HepG2 (cell line): Measurements from ENCODE around the gene GRB2. TPM values are rescaled to one million over a fixed set of nuclear protein-coding genes. Genes with fewer than 3 reads are reported as not detected.

Source experiments
- ATF7 ChIP-seq, 2 experiments: fragments of 450-650 bp in 1 of 2; sonication (generic) in 1 of 2; formaldehyde crosslinking in 1 of 2; IDR thresholded peaks; 2 replicates each; pipeline versions ENCODE4 v1.4.0 to v1.6.1; 2016 to 2020; ENCODE audit warnings: antibody characterized with exemption in 1 of 2, mild to moderate bottlenecking in 1 of 2, missing genetic modification reagents in 1 of 2
- DNMT1 ChIP-seq: sonication (generic); formaldehyde crosslinking; IDR thresholded peaks from 2 replicates; pipeline ENCODE4 v1.5.1; 2020; ENCODE audit warnings: mild to moderate bottlenecking, missing genetic modification reagents
- HNF4G ChIP-seq, 2 experiments: sonication (generic) in 1 of 2; formaldehyde crosslinking in 1 of 2; IDR thresholded peaks; 2 replicates each; pipeline versions ENCODE4 v1.4.0 to v1.6.1; 2011 to 2020; ENCODE audit warnings: borderline replicate concordance in 2 of 2, low read depth in 2 of 2, mild to moderate bottlenecking in 2 of 2, low read length in 1 of 2, missing genetic modification reagents in 1 of 2, moderate library complexity in 1 of 2
- SKIL ChIP-seq: sonication (generic); formaldehyde crosslinking; IDR thresholded peaks from 2 replicates; pipeline ENCODE4 v1.8.0; 2022; ENCODE audit warnings: missing genetic modification reagents, mild to moderate bottlenecking, moderate library complexity, borderline replicate concordance
- SP5 ChIP-seq: IDR thresholded peaks from 2 replicates; pipeline ENCODE4 v1.6.1; 2016; ENCODE audit warnings: low read depth, borderline replicate concordance
- STAG1 ChIP-seq: sonication (generic); formaldehyde crosslinking; IDR thresholded peaks from 2 replicates; pipeline ENCODE4 v1.4.0; 2020; ENCODE audit warnings: missing genetic modification reagents
- ZBTB46 ChIP-seq: sonication (generic); formaldehyde crosslinking; IDR thresholded peaks from 2 replicates; pipeline ENCODE4 v1.4.0; 2020; ENCODE audit warnings: mild to moderate bottlenecking, missing genetic modification reagents, borderline replicate concordance
- ZNF234 ChIP-seq: sonication (generic); formaldehyde crosslinking; conservative IDR thresholded peaks from 2 replicates; pipeline ENCODE4 v1.5.1; 2020; ENCODE audit warnings: mild to moderate bottlenecking, missing genetic modification reagents
- ZNF275 ChIP-seq: sonication (generic); formaldehyde crosslinking; IDR thresholded peaks from 2 replicates; pipeline ENCODE4 v1.8.0; 2022; ENCODE audit warnings: missing genetic modification reagents, mild to moderate bottlenecking, inconsistent platforms, borderline replicate concordance
- ZNF451 ChIP-seq: sonication (generic); formaldehyde crosslinking; IDR thresholded peaks from 2 replicates; pipeline ENCODE4 v1.5.0; 2020; ENCODE audit warnings: mild to moderate bottlenecking, missing genetic modification reagents
- ZNF670 ChIP-seq: sonication (generic); formaldehyde crosslinking; IDR thresholded peaks from 2 replicates; pipeline ENCODE4 v1.8.0; 2022; ENCODE audit warnings: mild to moderate bottlenecking, missing genetic modification reagents, borderline replicate concordance
- ZNF740 ChIP-seq: sonication (generic); formaldehyde crosslinking; IDR thresholded peaks from 2 replicates; pipeline ENCODE4 v1.4.0; 2020; ENCODE audit warnings: missing genetic modification reagents
- ZNF761 ChIP-seq: sonication (generic); formaldehyde crosslinking; conservative IDR thresholded peaks from 2 replicates; pipeline ENCODE4 v1.4.0; 2020; ENCODE audit warnings: mild to moderate bottlenecking, missing genetic modification reagents
- ZNF766 ChIP-seq: sonication (generic); formaldehyde crosslinking; IDR thresholded peaks from 2 replicates; pipeline ENCODE4 v1.5.0; 2020; ENCODE audit warnings: missing genetic modification reagents, borderline replicate concordance
- polyA plus RNA-seq, 8 experiments: library from polyadenylated mRNA; depleted of rRNA in 3 of 8; stranded (reverse) in 7 of 8; unstranded in 1 of 8; fragments of >200 nt; fragmentation: Illumina TruSeq in 4 of 8; extraction: Trizol in 4 of 8; gene quantifications; 2 replicates each; pipeline versions ENCODE4 v1.2.1 to v1.2.3, GENCODE V29; 2011 to 2016; ENCODE audit warnings: low read depth in 4 of 8, missing spikeins in 1 of 8, mixed read lengths in 1 of 8; ENCODE audit not compliant: insufficient read depth in 1 of 8
- total RNA-seq, 5 experiments: library from RNA; depleted of rRNA; stranded (reverse); fragments of >200 nt; fragmentation: Illumina TruSeq; extraction: Trizol; gene quantifications; 2 replicates each; pipeline ENCODE4 v1.2.3, GENCODE V29; 2016; ENCODE audit warnings: low read depth in 1 of 5
- TF ChIP-seq, protein P1 (sequence below): sonication (generic); formaldehyde crosslinking; IDR thresholded peaks from 2 replicates; pipeline ENCODE4 v1.5.0; 2020; ENCODE audit warnings: missing genetic modification reagents
- TF ChIP-seq, protein P2 (sequence below): sonication (generic); formaldehyde crosslinking; IDR thresholded peaks from 2 replicates; pipeline ENCODE4 v1.4.0; 2020; ENCODE audit warnings: missing genetic modification reagents, borderline replicate concordance

GRB2 gene
- total and polyA plus RNA-seq, 2 of the 13 experiments (the other 11 are each of a cell fraction or from before 2014, with no cell fraction given): 84.6 to 92.3 TPM

DNA sequence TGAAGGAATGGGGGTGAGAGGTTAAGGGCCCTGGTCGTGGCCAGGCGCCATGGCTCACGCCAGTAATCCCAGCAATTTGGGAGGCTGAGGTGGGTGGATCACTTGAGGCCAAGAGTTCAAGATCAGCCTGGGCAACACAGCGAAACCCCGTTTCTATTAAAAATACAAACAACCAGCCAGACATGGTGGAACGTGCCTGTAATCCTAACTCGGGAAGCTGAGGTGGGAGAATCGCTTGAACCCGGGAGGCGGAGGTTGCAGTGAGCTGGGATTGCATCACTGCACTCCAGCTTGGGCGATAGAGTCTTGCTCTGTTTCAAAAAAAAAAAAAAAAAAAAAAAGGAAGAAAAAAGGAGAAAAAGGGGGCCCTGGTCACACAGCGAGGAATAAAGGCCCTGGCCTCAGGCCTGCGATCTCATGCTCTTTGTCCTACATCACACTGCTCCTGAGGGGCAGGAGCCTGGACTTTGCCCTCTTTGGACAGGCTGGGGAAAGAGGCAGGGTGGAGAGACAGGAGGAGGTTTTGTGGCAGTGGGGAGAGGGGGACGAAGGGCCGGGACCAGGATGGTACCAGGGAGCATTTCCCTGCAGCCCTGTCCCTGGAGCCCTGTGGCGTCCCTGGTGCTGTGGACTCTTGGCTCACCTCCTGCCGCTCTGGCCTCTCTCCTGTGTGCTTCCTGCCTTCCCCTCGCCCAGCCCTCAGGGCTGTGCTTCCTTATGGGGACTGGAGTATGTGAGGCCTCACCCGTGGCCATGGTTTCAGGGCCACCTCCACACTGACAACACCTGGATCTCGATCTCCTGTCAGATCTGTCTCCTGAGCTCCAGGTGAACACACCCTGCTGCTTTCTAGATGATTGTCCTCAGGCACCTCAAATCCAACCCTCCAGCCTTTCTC lies 96.5 kb downstream of the GRB2 start (continued):
- TF ChIP-seq ZNF275 (CRISPR knock-in tag): 0 out of 2 replicates have a peak, but pooled peaks have one; percentile 16
- TF ChIP-seq STAG1 (CRISPR knock-in tag): peak; percentile 32; the same call in 1 of the 2 replicates
- TF ChIP-seq, protein P1, sequence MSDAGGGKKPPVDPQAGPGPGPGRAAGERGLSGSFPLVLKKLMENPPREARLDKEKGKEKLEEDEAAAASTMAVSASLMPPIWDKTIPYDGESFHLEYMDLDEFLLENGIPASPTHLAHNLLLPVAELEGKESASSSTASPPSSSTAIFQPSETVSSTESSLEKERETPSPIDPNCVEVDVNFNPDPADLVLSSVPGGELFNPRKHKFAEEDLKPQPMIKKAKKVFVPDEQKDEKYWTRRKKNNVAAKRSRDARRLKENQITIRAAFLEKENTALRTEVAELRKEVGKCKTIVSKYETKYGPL (CRISPR knock-in tag): no peak
- peak; percentile 99 for TF ChIP-seq HNF4G (IDR thresholded peaks at IDR 0.05; ENCODE audit: borderline replicate concordance, low read depth, low read length)
- TF ChIP-seq HNF4G (CRISPR knock-in tag; IDR thresholded peaks at IDR 0.05; ENCODE audit: borderline replicate concordance, low read depth): peak; percentile 94
- TF ChIP-seq DNMT1 (CRISPR knock-in tag): no peak
- TF ChIP-seq ZNF451: peak; percentile 43; the same call in 1 of the 2 replicates
- 0 out of 2 replicates have a peak, but pooled peaks have one; percentile 16 for TF ChIP-seq ATF7 (IDR thresholded peaks at IDR 0.05)
- TF ChIP-seq ATF7 (CRISPR knock-in tag; IDR thresholded peaks at IDR 0.05): peak; percentile 77; the same call in 1 of the 2 replicates
- TF ChIP-seq SP5 (CRISPR knock-in tag): 0 out of 2 replicates have a peak, but pooled peaks have one; percentile 43
- no peak for TF ChIP-seq ZNF234 (CRISPR knock-in tag)
- TF ChIP-seq, protein P2, sequence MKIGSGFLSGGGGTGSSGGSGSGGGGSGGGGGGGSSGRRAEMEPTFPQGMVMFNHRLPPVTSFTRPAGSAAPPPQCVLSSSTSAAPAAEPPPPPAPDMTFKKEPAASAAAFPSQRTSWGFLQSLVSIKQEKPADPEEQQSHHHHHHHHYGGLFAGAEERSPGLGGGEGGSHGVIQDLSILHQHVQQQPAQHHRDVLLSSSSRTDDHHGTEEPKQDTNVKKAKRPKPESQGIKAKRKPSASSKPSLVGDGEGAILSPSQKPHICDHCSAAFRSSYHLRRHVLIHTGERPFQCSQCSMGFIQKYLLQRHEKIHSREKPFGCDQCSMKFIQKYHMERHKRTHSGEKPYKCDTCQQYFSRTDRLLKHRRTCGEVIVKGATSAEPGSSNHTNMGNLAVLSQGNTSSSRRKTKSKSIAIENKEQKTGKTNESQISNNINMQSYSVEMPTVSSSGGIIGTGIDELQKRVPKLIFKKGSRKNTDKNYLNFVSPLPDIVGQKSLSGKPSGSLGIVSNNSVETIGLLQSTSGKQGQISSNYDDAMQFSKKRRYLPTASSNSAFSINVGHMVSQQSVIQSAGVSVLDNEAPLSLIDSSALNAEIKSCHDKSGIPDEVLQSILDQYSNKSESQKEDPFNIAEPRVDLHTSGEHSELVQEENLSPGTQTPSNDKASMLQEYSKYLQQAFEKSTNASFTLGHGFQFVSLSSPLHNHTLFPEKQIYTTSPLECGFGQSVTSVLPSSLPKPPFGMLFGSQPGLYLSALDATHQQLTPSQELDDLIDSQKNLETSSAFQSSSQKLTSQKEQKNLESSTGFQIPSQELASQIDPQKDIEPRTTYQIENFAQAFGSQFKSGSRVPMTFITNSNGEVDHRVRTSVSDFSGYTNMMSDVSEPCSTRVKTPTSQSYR: peak; percentile 79
- no peak; the same call in 1 of the 2 replicates for TF ChIP-seq ZNF766 (CRISPR knock-in tag)
- TF ChIP-seq ZNF740: no peak
- TF ChIP-seq ZBTB46 (CRISPR knock-in tag): 0 out of 2 replicates have a peak, but pooled peaks have one; percentile 70
- TF ChIP-seq SKIL (CRISPR knock-in tag): no peak
- TF ChIP-seq ZNF670 (CRISPR knock-in tag): peak; percentile 92; the same call in 1 of the 2 replicates
- peak; percentile 88; the same call in 1 of the 2 replicates for TF ChIP-seq ZNF761 (CRISPR knock-in tag)
